A673 (cell line): ENCODE measurements around the gene HAUS7. TPM values are rescaled to one million over a fixed set of nuclear protein-coding genes. Genes with fewer than 3 reads are reported as not detected.

Source experiments
- BruUV-seq: library from RNA; stranded (reverse); fragments of 400-500 nt; replicated peaks from 2 replicates; lab custom pipeline; 2021; lab: Mats Ljungman, UMichigan
- CTCF ChIA-PET: fragments of 300-600 bp; sonication (Branson Sonifier 250); formaldehyde crosslinking; loops from one replicate; lab custom pipeline; 2022; ENCODE audit warnings: antibody characterized with exemption; lab: Charles Lee
- POLR2A ChIA-PET: fragments of 300-600 bp; sonication (Branson Sonifier 250); formaldehyde crosslinking; loops from one replicate; lab custom pipeline; 2022; ENCODE audit warnings: antibody characterized with exemption; ENCODE audit not compliant: low non-redundant PET; lab: Charles Lee
- DNase-seq: peaks from one replicate; pipeline ENCODE4 v3.0.0-alpha.2; 2015; ENCODE audit warnings: low spot score
- H3K27ac ChIP-seq: fragments of 200-600 bp; sonication (generic); 2 replicates; pipeline ENCODE4 v1.5.1; 2016; ENCODE audit warnings: mixed run types, low read depth, mild to moderate bottlenecking, mixed read lengths, antibody characterized with exemption, low read length; ENCODE audit not compliant: poor library complexity, severe bottlenecking
- H3K27me3 ChIP-seq: fragments of 200-600 bp; sonication (generic); replicated peaks from 2 replicates; pipeline ENCODE4 v1.6.1; 2017; ENCODE audit warnings: mixed run types, low read depth, mild to moderate bottlenecking, mixed read lengths, antibody characterized with exemption, low read length; ENCODE audit not compliant: insufficient read depth, poor library complexity
- H3K36me3 ChIP-seq: fragments of 200-600 bp; sonication (generic); 2 replicates; pipeline ENCODE4 v1.6.1; 2016; ENCODE audit warnings: mixed run types, mild to moderate bottlenecking, mixed read lengths, antibody characterized with exemption, low read length; ENCODE audit not compliant: insufficient read depth, poor library complexity, severe bottlenecking
- H3K4me1 ChIP-seq: fragments of 200-600 bp; sonication (generic); 2 replicates; pipeline ENCODE4 v1.6.1; 2017; ENCODE audit warnings: mixed run types, mild to moderate bottlenecking, mixed read lengths, antibody characterized with exemption, low read length; ENCODE audit not compliant: insufficient read depth, poor library complexity, severe bottlenecking
- H3K4me3 ChIP-seq: fragments of 200-600 bp; sonication (generic); 2 replicates; pipeline ENCODE4 v1.5.1; 2016; ENCODE audit warnings: low read depth, mixed run types, mild to moderate bottlenecking, mixed read lengths, low read length; ENCODE audit not compliant: poor library complexity, severe bottlenecking
- H3K9me3 ChIP-seq: fragments of 200-600 bp; sonication (generic); 2 replicates; pipeline ENCODE4 v1.6.1; 2016; ENCODE audit warnings: mixed run types, low read depth, mild to moderate bottlenecking, mixed read lengths, antibody characterized with exemption, low read length; ENCODE audit not compliant: poor library complexity, severe bottlenecking
- CTCF ChIP-seq: fragments of 300-800, 200-600 bp; sonication (generic); conservative IDR thresholded peaks from 2 replicates; pipeline ENCODE4 v1.5.1; 2017; ENCODE audit warnings: low read depth, mild to moderate bottlenecking, antibody characterized with exemption, low read length, moderate library complexity, mixed read lengths
- EZH2 ChIP-seq: fragments of 200-600 bp; sonication (generic); IDR thresholded peaks from 2 replicates; pipeline ENCODE4 v1.6.1; 2017; ENCODE audit warnings: borderline replicate concordance, low read depth, mild to moderate bottlenecking, mixed read lengths, antibody characterized with exemption, low read length; ENCODE audit not compliant: poor library complexity, severe bottlenecking
- intact Hi-C: fragments of 100-400 bp; cut with micrococcal nuclease; formaldehyde crosslinking; loops from one replicate; pipeline ENCODE4 v1.10.0; 2022; ENCODE audit not compliant: unreplicated experiment
- total RNA-seq: library from RNA; stranded (reverse); gene quantifications from 2 replicates; pipeline ENCODE4 v1.2.3, GENCODE V29; 2021

Gene HAUS7
- total RNA-seq, 1 experiment from 2014 or later = 75.3 TPM

- no peaks in the 10 kb centered on the region for H3K9me3 ChIP-seq
- BruUV-seq = no TSS peak
- no peak for DNase-seq
- H3K27me3 ChIP-seq = no peaks in the 10 kb centered on the region
- ChIA-PET CTCF (interaction anchor here (0.7 to 1.1 kb wide), 2 partner anchors 49 to 634 kb away, joined by 5 to 10 read pairs; no protein-coding TSS in a partner anchor), POLR2A (no interaction called here)
- intact Hi-C loops = loop anchor here (10.0 kb wide), 1 partner anchor 475 kb away; no protein-coding TSS in a partner anchor
- H3K4me1 ChIP-seq = no peaks in the 10 kb centered on the region
- no peak for TF ChIP-seq EZH2
- no peak for TF ChIP-seq CTCF
- no peaks in the 10 kb centered on the region for H3K36me3 ChIP-seq
- H3K27ac ChIP-seq = no peak overlapping the region
- no peak overlapping the region for H3K4me3 ChIP-seq
Observed at GRCh38 chrX:153509592-153509991, 39.2 kb upstream of the HAUS7 start.

DNA sequence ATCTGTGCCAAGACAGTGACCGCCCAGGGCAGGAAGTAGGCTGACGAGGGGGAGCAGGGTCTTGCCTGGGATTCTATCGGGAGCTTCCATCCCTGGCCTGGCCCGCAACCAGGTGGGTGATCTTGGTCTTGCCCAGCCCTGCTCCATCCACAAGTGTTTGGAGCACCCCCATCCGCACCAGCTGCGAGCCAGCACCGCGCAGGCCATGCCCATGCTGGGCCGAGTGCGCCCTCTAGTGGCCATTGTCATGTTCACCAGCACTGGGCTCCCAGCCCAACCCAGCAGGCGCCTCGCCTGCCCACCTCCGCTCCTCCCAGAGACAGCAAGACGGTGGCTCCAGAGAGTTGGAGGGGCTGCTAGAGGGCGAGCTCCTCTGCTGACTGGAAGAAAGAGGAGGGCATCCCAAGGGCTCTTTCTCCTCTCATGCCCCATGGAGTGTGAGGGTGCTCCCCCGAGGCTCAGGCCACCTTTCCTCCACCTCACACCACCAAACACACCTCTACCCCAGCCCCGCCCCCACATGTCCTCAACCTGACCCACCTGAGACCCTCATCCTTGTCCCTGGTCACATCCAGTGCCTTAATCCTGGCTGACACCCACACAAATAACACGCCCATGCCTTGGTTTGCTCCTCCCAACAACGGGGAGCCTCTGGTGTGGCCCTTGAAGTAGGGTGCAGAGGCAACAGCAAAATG is 37.3 kb upstream of the HAUS7 start:
- peak; percentile 83 for DNase-seq
- Histone ChIP-seq H3K9me3 (no peaks in the 10 kb centered on the region), H3K4me1 (no peaks in the 10 kb centered on the region), H3K36me3 (no peaks in the 10 kb centered on the region), H3K27me3 (no peaks in the 10 kb centered on the region), H3K27ac (no peak overlapping the region), H3K4me3 (no peak overlapping the region)
- intact Hi-C loops = loop anchor here (1.0 to 10.0 kb wide), 3 partner anchors 36 to 473 kb away; no protein-coding TSS in a partner anchor
- CTCF ChIA-PET = interaction anchor here (0.6 to 1.9 kb wide), 5 partner anchors 10 to 47 kb away, joined by 3 to 13 read pairs (median 3); partner anchors contain the start of genes ATP2B3 and HAUS7
- TF ChIP-seq EZH2 = no peak
- peak; percentile 91 for TF ChIP-seq CTCF
- POLR2A ChIA-PET = no interaction called here
- no TSS peak for BruUV-seq

GRCh38 chrX:153505361-153505760 is 35.0 kb upstream of the HAUS7 start:
- no peaks in the 10 kb centered on the region for H3K27me3 ChIP-seq
- no peak overlapping the region for H3K4me3 ChIP-seq
- intact Hi-C loops = loop anchor here (10.0 kb wide), 1 partner anchor 471 kb away; no protein-coding TSS in a partner anchor
- H3K9me3 ChIP-seq = no peaks in the 10 kb centered on the region
- no peak for DNase-seq
- ChIA-PET CTCF (interaction anchor here (0.6 kb wide), 1 partner anchor 72 kb away, joined by 3 read pairs; no protein-coding TSS in a partner anchor), POLR2A (no interaction called here)
- BruUV-seq = no TSS peak
- H3K27ac ChIP-seq = no peak overlapping the region
- no peaks in the 10 kb centered on the region for H3K4me1 ChIP-seq
- H3K36me3 ChIP-seq = no peaks in the 10 kb centered on the region
- TF ChIP-seq CTCF = no peak
- no peak for TF ChIP-seq EZH2
